Epithelial cell of esophagus (primary cell): ENCODE data around the gene PI4KA.

Experiments
- DNase-seq: peaks from one replicate; pipeline ENCODE4 v3.0.0; 2010; ENCODE audit warnings: low read depth
- H3K4me3 ChIP-seq: 2 replicates; pipeline ENCODE4 v1.5.1; 2011; ENCODE audit warnings: mild to moderate bottlenecking, low read length, control low read depth
- CTCF ChIP-seq: IDR thresholded peaks from 2 replicates; pipeline ENCODE4 v1.5.1; 2011; ENCODE audit warnings: low read depth, mild to moderate bottlenecking, low read length, control low read depth, inconsistent platforms; ENCODE audit not compliant: insufficient read depth; ENCODE audit errors: missing control alignments

Gene PI4KA

GRCh38 chr22:20875296-20875695 is 16.7 kb upstream of the PI4KA start:
- no peak for TF ChIP-seq CTCF
- DNase-seq, result no peak
- H3K4me3 ChIP-seq, result no peak overlapping the region

GRCh38 chr22:20873214-20873613 is 14.6 kb upstream of the PI4KA start:
- no peak for TF ChIP-seq CTCF
- no peak overlapping the region for H3K4me3 ChIP-seq
- no peak for DNase-seq

GRCh38 chr22:20869234-20869633 is 10.6 kb upstream of the PI4KA start:
- no peak for DNase-seq
- TF ChIP-seq CTCF, result no peak
- no peak overlapping the region for H3K4me3 ChIP-seq

- no peak for TF ChIP-seq CTCF
- no peak for DNase-seq
- no peak overlapping the region for H3K4me3 ChIP-seq
These were observed 9.7 kb upstream of the PI4KA start for GRCh38 chr22:20868025-20868962.

GRCh38 chr22:20867179-20868024 is 8.8 kb upstream of the PI4KA start:
- no peak overlapping the region for H3K4me3 ChIP-seq
- DNase-seq, result no peak
- TF ChIP-seq CTCF, result no peak

GRCh38 chr22:20866736-20867135 is 8.1 kb upstream of the PI4KA start:
- H3K4me3 ChIP-seq, result no peak overlapping the region
- no peak for DNase-seq
- TF ChIP-seq CTCF, result no peak
